Liver (tissue), 3 donors: ENCODE measurements around the gene RANBP3.

Source experiments
- CTCF ChIP-seq: fragments of 150-350 bp; IDR thresholded peaks from 2 replicates; pipeline ENCODE4 v1.5.1; 2017; ENCODE audit warnings: improper control_type of control experiment, low read depth, low read length; ENCODE audit not compliant: missing input control
- SP1 ChIP-seq: IDR thresholded peaks from 2 replicates; pipeline ENCODE4 v1.6.1; 2018; ENCODE audit warnings: antibody characterized with exemption, mild to moderate bottlenecking
- donor health status: healthy.
- donor health status: healthy.

GRCh38 chr19:5903056-5903623, 74.8 kb downstream of the RANBP3 start:
- no peak for TF ChIP-seq CTCF
- no peak for TF ChIP-seq SP1
